DND-41 (cell line): ENCODE results near the gene OR2T2.
"Not testable (repeated sequence)": the region's sequence is repeated elsewhere in the genome, so short reads cannot be mapped to it uniquely, and the experiment has no call there.

Experiments
- ATAC-seq: fragments of 200-7000 bp; cut with Tn5 transposase; 3 replicates; pipeline ENCODE4 v1.9.1; 2021; ENCODE audit warnings: low read depth; ENCODE audit not compliant: insufficient read depth
- DNase-seq: peaks from one replicate; pipeline ENCODE4 v3.0.0-alpha.2; 2020
- H2AFZ ChIP-seq: 2 replicates; pipeline ENCODE4 v1.6.0; 2012; ENCODE audit warnings: low read depth, low read length
- H3K27ac ChIP-seq: 2 replicates; pipeline ENCODE4 v1.5.1; 2012; ENCODE audit warnings: low read length, inconsistent platforms
- H3K27me3 ChIP-seq: fragments of 200-600 bp; sonication (generic); 2 replicates; pipeline ENCODE4 v1.6.0; 2012; ENCODE audit warnings: low read length, mild to moderate bottlenecking, inconsistent platforms; ENCODE audit not compliant: insufficient read depth, poor library complexity
- H3K36me3 ChIP-seq: 2 replicates; pipeline ENCODE4 v1.5.1; 2012; ENCODE audit warnings: low read length, inconsistent platforms; ENCODE audit not compliant: insufficient read depth
- H3K4me1 ChIP-seq: 2 replicates; pipeline ENCODE4 v1.5.1; 2012; ENCODE audit warnings: mild to moderate bottlenecking, low read length; ENCODE audit not compliant: insufficient read depth
- H3K4me2 ChIP-seq: 2 replicates; pipeline ENCODE4 v1.6.0; 2012; ENCODE audit warnings: mild to moderate bottlenecking, moderate library complexity, low read length, inconsistent platforms; ENCODE audit not compliant: insufficient read depth
- H3K4me3 ChIP-seq, 2 experiments: fragments of 200-600 bp in 1 of 2; shearing (Covaris generic) in 1 of 2; 2 replicates each; pipeline ENCODE4 v1.5.1; 2012 to 2016; ENCODE audit warnings: inconsistent platforms in 2 of 2, low read length in 2 of 2, mild to moderate bottlenecking in 2 of 2, low read depth in 1 of 2, moderate library complexity in 1 of 2
- H3K79me2 ChIP-seq: 2 replicates; pipeline ENCODE4 v1.6.0; 2012; ENCODE audit warnings: low read length, inconsistent platforms; ENCODE audit not compliant: insufficient read depth
- H3K9ac ChIP-seq: 2 replicates; pipeline ENCODE4 v1.6.0; 2012; ENCODE audit warnings: low read depth, mild to moderate bottlenecking, inconsistent platforms, low read length, moderate library complexity
- H3K9me3 ChIP-seq: 2 replicates; pipeline ENCODE4 v1.5.1; 2012; ENCODE audit warnings: low read length, moderate library complexity, mild to moderate bottlenecking, inconsistent platforms; ENCODE audit not compliant: insufficient read depth, severe bottlenecking
- H4K20me1 ChIP-seq: 2 replicates; pipeline ENCODE4 v1.6.0; 2012; ENCODE audit warnings: low read length; ENCODE audit not compliant: insufficient read depth

OR2T2 gene

GRCh38 chr1:248448409-248449074 lies 3.1 kb downstream of the OR2T2 start:
- H4K20me1 ChIP-seq, H3K4me2 ChIP-seq, H3K4me3 ChIP-seq, H3K27me3 ChIP-seq, H3K9me3 ChIP-seq, H2AFZ ChIP-seq, H3K79me2 ChIP-seq, DNase-seq, ATAC-seq, H3K27ac ChIP-seq, H3K36me3 ChIP-seq, H3K4me1 ChIP-seq, H3K9ac ChIP-seq: not testable (repeated sequence)

GRCh38 chr1:248449821-248450465 lies 4.5 kb downstream of the OR2T2 start:
- not testable (repeated sequence) for H3K4me2 ChIP-seq, ATAC-seq

GRCh38 chr1:248450466-248451145 lies 5.2 kb downstream of the OR2T2 start:
- not testable (repeated sequence) for H4K20me1 ChIP-seq

More at GRCh38 chr1:248449821-248450465, 4.5 kb downstream of the OR2T2 start:
- H3K9ac ChIP-seq, H4K20me1 ChIP-seq, H3K4me1 ChIP-seq, H3K4me3 ChIP-seq, H2AFZ ChIP-seq, H3K79me2 ChIP-seq, H3K27ac ChIP-seq, DNase-seq, H3K9me3 ChIP-seq, H3K27me3 ChIP-seq, H3K36me3 ChIP-seq: not testable (repeated sequence)

DNA sequence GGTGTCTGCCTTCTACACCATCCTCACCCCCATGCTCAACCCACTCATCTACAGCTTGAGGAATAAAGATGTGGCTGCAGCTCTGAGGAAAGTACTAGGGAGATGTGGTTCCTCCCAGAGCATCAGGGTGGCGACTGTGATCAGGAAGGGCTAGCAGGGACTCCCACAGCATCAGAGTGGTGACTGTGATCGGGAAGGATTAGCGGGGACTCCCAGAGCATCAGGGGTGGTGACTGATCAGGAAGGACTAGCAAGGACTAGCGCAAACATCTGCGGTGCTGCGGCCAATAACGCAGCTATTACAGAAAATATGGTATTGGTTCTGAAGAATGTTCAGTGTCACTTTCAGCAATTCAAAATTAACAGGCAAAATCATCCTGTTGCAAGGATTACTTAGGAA lies 8.2 kb downstream of the OR2T2 start:
- not testable (repeated sequence) for H4K20me1 ChIP-seq, H3K27me3 ChIP-seq, H3K4me3 ChIP-seq, H3K36me3 ChIP-seq, H3K27ac ChIP-seq, DNase-seq, H3K79me2 ChIP-seq, ATAC-seq, H3K9ac ChIP-seq, H3K4me2 ChIP-seq, H3K4me1 ChIP-seq, H2AFZ ChIP-seq, H3K9me3 ChIP-seq

More at GRCh38 chr1:248450466-248451145, 5.2 kb downstream of the OR2T2 start:
- ATAC-seq, H3K36me3 ChIP-seq, H2AFZ ChIP-seq, H3K4me1 ChIP-seq, H3K79me2 ChIP-seq, H3K27me3 ChIP-seq, DNase-seq, H3K27ac ChIP-seq, H3K4me2 ChIP-seq, H3K9ac ChIP-seq, H3K9me3 ChIP-seq, H3K4me3 ChIP-seq: not testable (repeated sequence)

DNA sequence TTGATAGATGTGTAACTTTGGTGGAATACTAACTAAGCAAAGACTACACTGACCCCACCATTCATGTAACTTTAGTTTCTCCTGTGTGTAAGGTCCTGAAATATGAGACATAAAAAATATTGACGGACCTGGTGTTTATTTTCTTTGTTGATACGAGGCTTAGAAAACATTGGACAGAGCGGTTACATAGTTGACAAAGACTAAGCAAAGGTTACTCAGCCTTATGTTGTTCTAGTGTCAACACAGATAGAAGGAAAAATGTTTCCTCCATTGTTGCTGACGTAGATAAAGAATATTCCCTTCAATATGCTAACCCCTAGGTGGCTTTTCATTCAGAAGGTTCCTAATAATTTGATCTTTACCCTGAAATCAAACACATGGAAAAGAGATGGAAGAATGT lies 9.6 kb downstream of the OR2T2 start:
- not testable (repeated sequence) for H2AFZ ChIP-seq, H3K9ac ChIP-seq, H3K4me2 ChIP-seq, H3K4me3 ChIP-seq, DNase-seq, H3K27ac ChIP-seq, H4K20me1 ChIP-seq, H3K36me3 ChIP-seq, H3K79me2 ChIP-seq, ATAC-seq, H3K27me3 ChIP-seq, H3K4me1 ChIP-seq, H3K9me3 ChIP-seq

GRCh38 chr1:248456635-248457034 lies 11.2 kb downstream of the OR2T2 start:
- not testable (repeated sequence) for H3K4me2 ChIP-seq, H3K79me2 ChIP-seq, H3K27ac ChIP-seq, H3K4me3 ChIP-seq, H3K4me1 ChIP-seq, H4K20me1 ChIP-seq, H3K9me3 ChIP-seq, H3K27me3 ChIP-seq, H3K9ac ChIP-seq, H2AFZ ChIP-seq, H3K36me3 ChIP-seq, DNase-seq, ATAC-seq

DNA sequence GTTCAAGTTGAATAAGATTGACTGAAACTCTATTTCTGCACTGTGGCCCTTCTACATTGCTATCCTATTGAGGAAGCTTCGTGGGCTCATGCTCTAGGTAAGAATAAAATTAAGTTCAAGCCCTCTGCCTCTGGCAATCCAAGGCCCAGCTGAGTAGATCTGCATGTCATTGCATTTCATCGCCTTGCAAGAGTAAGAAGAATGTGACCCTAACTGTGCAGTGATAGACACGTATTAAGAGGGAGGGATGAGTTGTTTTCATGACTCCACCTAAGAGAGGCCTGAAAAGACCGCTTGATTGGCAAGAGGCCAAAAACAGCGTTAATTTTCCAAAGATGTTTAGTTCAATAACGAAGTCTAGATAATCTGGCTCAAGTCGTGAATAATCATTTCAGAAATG lies 13.7 kb downstream of the OR2T2 start:
- not testable (repeated sequence) for H2AFZ ChIP-seq, H3K4me3 ChIP-seq, H3K9me3 ChIP-seq, H3K4me1 ChIP-seq, H3K4me2 ChIP-seq, ATAC-seq, H4K20me1 ChIP-seq, H3K27me3 ChIP-seq, H3K79me2 ChIP-seq, H3K9ac ChIP-seq, H3K36me3 ChIP-seq, DNase-seq, H3K27ac ChIP-seq
